Osteocyte (in vitro differentiated cells): ENCODE data around the gene ZNRF1. TPM values are rescaled to one million over a fixed set of nuclear protein-coding genes. Genes with fewer than 3 reads are reported as not detected.

Experiments used
- DNase-seq: peaks from one replicate; pipeline ENCODE4 v3.0.0; 2021; ENCODE audit warnings: mixed read lengths; ENCODE audit not compliant: unreplicated experiment; ENCODE audit errors: extremely low spot score
- H3K27ac Mint-ChIP-seq: one replicate; pipeline ENCODE4 v1.8.0; 2021; ENCODE audit warnings: mild to moderate bottlenecking, mixed read lengths; ENCODE audit not compliant: unreplicated experiment
- H3K27me3 Mint-ChIP-seq: one replicate; pipeline ENCODE4 v1.8.0; 2021; ENCODE audit warnings: mixed read lengths; ENCODE audit not compliant: unreplicated experiment
- H3K36me3 Mint-ChIP-seq: one replicate; pipeline ENCODE4 v1.8.0; 2021; ENCODE audit warnings: mixed read lengths; ENCODE audit not compliant: unreplicated experiment
- H3K4me1 Mint-ChIP-seq: one replicate; pipeline ENCODE4 v1.8.0; 2021; ENCODE audit warnings: mixed read lengths; ENCODE audit not compliant: unreplicated experiment
- H3K4me3 Mint-ChIP-seq: one replicate; pipeline ENCODE4 v1.8.0; 2021; ENCODE audit warnings: mild to moderate bottlenecking, moderate library complexity, mixed read lengths; ENCODE audit not compliant: unreplicated experiment
- H3K9me3 Mint-ChIP-seq: one replicate; pipeline ENCODE4 v1.8.0; 2021; ENCODE audit warnings: mixed read lengths; ENCODE audit not compliant: unreplicated experiment
- total RNA-seq: library from RNA; stranded (reverse); gene quantifications from 2 replicates; pipeline ENCODE4 v1.2.1, GENCODE V29; 2021
- TF ChIP-seq, protein P1 (sequence below): fragments of 200-600 bp; sonication (generic); IDR thresholded peaks from 2 replicates; pipeline ENCODE4 v1.5.0; 2021; ENCODE audit warnings: antibody characterized with exemption, mild to moderate bottlenecking, moderate library complexity

Gene ZNRF1
- total RNA-seq, 1 donor from 2014 or later, result 32.1 TPM

DNA sequence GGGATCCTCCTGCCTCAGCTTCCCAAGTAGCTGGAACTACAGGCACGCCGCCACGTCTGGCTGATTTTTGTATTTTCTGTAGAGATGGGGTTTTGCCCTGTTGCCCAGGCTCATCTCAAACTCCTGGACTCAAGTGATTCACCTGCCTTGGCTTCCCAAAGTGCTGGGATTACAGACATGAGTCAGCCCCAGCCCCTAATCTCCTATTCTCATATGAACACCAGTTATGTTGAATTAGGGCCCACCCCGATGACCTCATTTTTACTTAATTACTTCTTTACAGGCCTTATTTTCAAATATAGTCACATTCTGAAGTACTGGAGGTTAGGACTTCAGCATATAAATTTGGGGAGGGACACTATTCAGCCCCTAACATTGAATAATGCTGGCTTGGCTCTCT lies 49.2 kb downstream of the ZNRF1 start:
- no peaks in the 10 kb centered on the region for H3K9me3 Mint-ChIP-seq
- DNase-seq, result no peak
- TF ChIP-seq, protein P1, sequence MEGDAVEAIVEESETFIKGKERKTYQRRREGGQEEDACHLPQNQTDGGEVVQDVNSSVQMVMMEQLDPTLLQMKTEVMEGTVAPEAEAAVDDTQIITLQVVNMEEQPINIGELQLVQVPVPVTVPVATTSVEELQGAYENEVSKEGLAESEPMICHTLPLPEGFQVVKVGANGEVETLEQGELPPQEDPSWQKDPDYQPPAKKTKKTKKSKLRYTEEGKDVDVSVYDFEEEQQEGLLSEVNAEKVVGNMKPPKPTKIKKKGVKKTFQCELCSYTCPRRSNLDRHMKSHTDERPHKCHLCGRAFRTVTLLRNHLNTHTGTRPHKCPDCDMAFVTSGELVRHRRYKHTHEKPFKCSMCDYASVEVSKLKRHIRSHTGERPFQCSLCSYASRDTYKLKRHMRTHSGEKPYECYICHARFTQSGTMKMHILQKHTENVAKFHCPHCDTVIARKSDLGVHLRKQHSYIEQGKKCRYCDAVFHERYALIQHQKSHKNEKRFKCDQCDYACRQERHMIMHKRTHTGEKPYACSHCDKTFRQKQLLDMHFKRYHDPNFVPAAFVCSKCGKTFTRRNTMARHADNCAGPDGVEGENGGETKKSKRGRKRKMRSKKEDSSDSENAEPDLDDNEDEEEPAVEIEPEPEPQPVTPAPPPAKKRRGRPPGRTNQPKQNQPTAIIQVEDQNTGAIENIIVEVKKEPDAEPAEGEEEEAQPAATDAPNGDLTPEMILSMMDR, result no peak
- H3K4me1 Mint-ChIP-seq, result peaks cover 18% of the 10 kb centered on the region
- H3K36me3 Mint-ChIP-seq, result no peaks in the 10 kb centered on the region
- H3K4me3 Mint-ChIP-seq, result no peak overlapping the region
- no peak overlapping the region for H3K27ac Mint-ChIP-seq
- H3K27me3 Mint-ChIP-seq, result no peaks in the 10 kb centered on the region

DNA sequence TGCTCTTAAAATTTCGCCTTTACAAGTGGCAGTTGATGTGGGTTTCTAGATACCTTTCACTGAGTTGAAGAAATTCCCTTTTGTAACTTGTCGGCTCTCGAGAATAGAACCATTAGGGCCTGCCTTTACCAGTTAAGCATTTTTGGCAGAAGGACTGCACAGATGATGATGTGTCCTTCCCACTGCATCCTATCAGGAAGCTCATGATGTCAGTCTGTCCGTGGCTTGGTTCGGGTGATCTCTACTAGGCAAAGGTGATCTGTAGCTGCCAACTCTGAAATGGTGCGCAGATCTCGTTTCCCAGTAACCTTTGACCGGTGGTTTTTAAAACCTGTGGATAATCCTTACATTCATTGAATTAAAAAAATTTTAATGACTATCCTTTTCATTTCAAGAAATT lies 49.7 kb downstream of the ZNRF1 start:
- H3K9me3 Mint-ChIP-seq, result no peaks in the 10 kb centered on the region
- H3K36me3 Mint-ChIP-seq, result no peaks in the 10 kb centered on the region
- DNase-seq, result no peak
- H3K27me3 Mint-ChIP-seq, result no peaks in the 10 kb centered on the region
- TF ChIP-seq, protein P1, result no peak
- no peak overlapping the region for H3K27ac Mint-ChIP-seq
- H3K4me3 Mint-ChIP-seq, result no peak overlapping the region
- peaks cover 18% of the 10 kb centered on the region for H3K4me1 Mint-ChIP-seq

DNA sequence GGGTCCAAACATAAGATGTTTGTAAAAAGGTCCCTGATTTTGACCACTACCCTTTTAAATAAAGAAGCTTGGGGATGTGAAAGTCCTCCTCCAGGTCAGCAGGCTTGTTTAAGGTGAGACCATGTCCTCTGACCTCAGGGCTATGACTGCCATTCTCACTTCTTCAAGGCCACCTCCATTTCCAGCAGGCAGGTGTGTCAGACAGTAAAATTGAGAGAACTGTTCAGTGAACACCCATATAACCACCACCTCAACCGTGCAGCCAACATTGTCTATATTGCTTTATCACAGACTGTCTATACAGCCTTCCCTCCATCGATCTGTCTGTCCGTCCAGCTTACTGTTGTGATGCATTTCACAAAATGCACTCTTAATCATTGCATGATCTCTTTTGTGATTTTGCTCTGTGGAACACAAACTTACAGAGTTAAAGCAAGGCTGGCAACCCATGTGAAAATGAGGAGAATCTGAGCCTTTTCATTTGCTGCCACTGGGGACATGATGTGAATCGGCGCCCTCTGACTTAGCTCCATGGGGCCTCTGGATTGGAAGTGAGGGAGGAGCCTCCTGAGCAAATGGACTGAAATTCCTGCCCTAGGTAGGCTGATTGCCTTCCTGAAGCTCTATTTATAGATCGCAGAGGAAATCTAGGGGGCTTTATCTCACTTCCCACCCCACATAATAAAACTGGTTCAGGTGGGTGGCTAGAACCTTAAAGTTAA lies 53.8 kb downstream of the ZNRF1 start:
- Mint-ChIP-seq H3K4me1 (peaks cover 21% of the 10 kb centered on the region), H3K27ac (no peak overlapping the region)

DNA sequence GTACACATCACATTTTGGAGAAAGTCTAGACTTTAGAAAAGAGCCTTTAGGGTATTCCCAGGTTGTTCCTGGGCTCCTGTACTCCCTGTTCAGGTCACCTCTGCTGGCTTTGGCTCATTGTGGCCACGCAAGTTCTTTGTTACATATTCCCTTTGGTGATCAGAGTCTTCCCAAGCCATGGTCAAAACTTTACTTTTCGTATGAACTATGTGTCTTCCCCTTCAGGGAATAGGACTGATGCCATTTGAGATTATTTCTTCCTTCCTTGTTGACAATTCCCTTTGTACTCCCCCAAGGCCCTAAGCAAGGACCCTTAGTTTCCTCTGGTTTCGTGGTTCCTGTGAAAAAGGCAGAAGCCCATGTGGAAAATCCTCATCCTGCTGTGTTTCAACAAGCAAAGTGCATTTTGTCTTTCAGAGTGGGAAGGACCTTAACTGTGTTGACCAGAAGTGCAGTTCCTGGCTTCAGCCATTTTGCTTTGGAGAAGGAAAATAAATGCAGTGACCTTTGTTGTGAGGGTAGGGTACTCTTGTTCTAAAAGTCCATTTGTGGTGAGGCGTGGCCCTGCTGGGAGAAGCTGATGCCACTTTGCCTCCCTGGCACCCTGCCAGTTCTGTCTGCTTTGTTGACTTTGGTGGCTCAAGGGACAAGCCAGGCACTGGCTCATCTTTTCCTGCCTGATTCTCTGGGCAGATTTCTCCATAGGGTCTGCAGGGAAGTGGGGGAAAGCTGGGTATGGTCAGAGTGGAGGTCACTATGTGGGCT lies 55.1 kb downstream of the ZNRF1 start:
- Mint-ChIP-seq H3K36me3 (peaks cover 4% of the 10 kb centered on the region), H3K4me1 (peaks cover 24% of the 10 kb centered on the region), H3K27ac (peak overlapping the region; percentile 71), H3K9me3 (peaks cover 4% of the 10 kb centered on the region), H3K27me3 (no peaks in the 10 kb centered on the region), H3K4me3 (no peak overlapping the region)
- DNase-seq, result no peak
- TF ChIP-seq, protein P1, result no peak

More for the DNA sequence above, 53.8 kb downstream of the ZNRF1 start:
- H3K4me3 Mint-ChIP-seq, result no peak overlapping the region
- no peaks in the 10 kb centered on the region for H3K27me3 Mint-ChIP-seq
- H3K9me3 Mint-ChIP-seq, result peaks cover 4% of the 10 kb centered on the region
- H3K36me3 Mint-ChIP-seq, result peaks cover 4% of the 10 kb centered on the region
- TF ChIP-seq, protein P1, result no peak
- DNase-seq, result no peak

DNA sequence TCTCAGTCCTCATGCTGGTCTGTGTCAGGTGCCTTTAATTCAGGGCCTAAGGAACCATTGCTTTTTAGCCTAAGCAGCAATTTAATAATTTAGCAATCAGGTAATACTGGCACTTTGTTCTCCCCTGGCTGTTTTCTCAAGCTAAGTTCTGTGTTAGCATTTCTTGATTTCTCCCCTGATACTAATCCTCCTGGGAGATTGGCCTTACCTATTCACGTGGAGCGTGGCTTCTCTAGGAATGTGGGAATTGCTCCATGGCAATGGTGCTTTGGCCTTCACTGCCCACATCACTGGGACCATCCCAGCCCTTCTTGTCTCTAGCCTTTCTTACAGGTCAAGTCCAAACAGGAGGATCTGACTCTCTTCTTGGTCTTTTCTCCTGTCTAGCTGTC lies 55.7 kb downstream of the ZNRF1 start:
- peaks cover 4% of the 10 kb centered on the region for H3K9me3 Mint-ChIP-seq
- H3K27ac Mint-ChIP-seq, result peak overlapping the region; percentile 71
- TF ChIP-seq, protein P1, result no peak
- H3K36me3 Mint-ChIP-seq, result peaks cover 4% of the 10 kb centered on the region
- no peaks in the 10 kb centered on the region for H3K27me3 Mint-ChIP-seq
- no peak for DNase-seq
- H3K4me3 Mint-ChIP-seq, result no peak overlapping the region
- peaks cover 24% of the 10 kb centered on the region for H3K4me1 Mint-ChIP-seq
